ENCODE results near the gene KIF16B. TPM values are rescaled to one million over a fixed set of nuclear protein-coding genes. Genes with fewer than 3 reads are reported as not detected.

The KIF16B gene
- total and polyA plus RNA-seq, 4 donors, result 5.1 to 19.7 (median 8.4) TPM

DNA sequence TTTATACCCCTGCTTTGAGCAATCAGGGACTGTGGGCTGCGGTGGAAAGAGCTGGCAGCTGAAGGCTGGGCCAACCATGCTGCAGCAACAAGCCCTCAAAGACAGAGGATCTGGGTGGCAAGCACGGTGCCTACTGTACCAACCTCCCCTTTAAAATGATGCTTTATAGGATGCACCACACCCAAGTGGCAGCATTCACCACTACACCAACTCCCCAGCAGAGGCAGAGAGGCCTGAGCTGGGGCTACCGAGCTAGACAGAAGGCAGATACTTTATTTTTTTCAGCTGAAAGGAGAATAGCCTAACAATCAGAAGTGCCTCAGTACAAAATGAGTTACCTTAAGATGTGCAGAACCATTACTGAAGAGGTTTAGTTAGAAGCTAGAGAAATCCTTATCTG, 31.4 kb downstream of the KIF16B start:
- no peak overlapping the region for H3K4me3 ChIP-seq (ENCODE audit: low read depth in 1 of 3, low read length in 3 of 3)
- no peaks in the 10 kb centered on the region for H3K9me3 ChIP-seq (ENCODE audit: control insufficient read depth in 4 of 4, low read length in 3 of 4)
- no peaks in the 10 kb centered on the region for H3K36me3 ChIP-seq (ENCODE audit: control insufficient read depth in 4 of 4, insufficient read depth in 3 of 4, low read depth in 1 of 4, low read length in 3 of 4)
- H3K27ac ChIP-seq (ENCODE audit: low read depth in 1 of 2, low read length in 2 of 2), result no peak overlapping the region
- no peak overlapping the region for H3K9ac ChIP-seq (ENCODE audit: low read depth in 1 of 2, low read length in 2 of 2)
- no peak for TF ChIP-seq NR2F2 (IDR thresholded peaks at IDR 0.05)
- TF ChIP-seq, protein P1, sequence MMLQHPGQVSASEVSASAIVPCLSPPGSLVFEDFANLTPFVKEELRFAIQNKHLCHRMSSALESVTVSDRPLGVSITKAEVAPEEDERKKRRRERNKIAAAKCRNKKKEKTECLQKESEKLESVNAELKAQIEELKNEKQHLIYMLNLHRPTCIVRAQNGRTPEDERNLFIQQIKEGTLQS (IDR thresholded peaks at IDR 0.05), result no peak
- no peak for TF ChIP-seq HNF4A (conservative IDR thresholded peaks at IDR 0.05)
- TF ChIP-seq GABPA (IDR thresholded peaks at IDR 0.05 in 1 of 2, conservative IDR thresholded peaks at IDR 0.05 in 1 of 2), result no peak
- TF ChIP-seq, protein P2, sequence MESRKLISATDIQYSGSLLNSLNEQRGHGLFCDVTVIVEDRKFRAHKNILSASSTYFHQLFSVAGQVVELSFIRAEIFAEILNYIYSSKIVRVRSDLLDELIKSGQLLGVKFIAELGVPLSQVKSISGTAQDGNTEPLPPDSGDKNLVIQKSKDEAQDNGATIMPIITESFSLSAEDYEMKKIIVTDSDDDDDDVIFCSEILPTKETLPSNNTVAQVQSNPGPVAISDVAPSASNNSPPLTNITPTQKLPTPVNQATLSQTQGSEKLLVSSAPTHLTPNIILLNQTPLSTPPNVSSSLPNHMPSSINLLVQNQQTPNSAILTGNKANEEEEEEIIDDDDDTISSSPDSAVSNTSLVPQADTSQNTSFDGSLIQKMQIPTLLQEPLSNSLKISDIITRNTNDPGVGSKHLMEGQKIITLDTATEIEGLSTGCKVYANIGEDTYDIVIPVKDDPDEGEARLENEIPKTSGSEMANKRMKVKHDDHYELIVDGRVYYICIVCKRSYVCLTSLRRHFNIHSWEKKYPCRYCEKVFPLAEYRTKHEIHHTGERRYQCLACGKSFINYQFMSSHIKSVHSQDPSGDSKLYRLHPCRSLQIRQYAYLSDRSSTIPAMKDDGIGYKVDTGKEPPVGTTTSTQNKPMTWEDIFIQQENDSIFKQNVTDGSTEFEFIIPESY (IDR thresholded peaks at IDR 0.05), result no peak
- TF ChIP-seq FOXA1 (IDR thresholded peaks at IDR 0.05), result no peak
- TF ChIP-seq, protein P3, sequence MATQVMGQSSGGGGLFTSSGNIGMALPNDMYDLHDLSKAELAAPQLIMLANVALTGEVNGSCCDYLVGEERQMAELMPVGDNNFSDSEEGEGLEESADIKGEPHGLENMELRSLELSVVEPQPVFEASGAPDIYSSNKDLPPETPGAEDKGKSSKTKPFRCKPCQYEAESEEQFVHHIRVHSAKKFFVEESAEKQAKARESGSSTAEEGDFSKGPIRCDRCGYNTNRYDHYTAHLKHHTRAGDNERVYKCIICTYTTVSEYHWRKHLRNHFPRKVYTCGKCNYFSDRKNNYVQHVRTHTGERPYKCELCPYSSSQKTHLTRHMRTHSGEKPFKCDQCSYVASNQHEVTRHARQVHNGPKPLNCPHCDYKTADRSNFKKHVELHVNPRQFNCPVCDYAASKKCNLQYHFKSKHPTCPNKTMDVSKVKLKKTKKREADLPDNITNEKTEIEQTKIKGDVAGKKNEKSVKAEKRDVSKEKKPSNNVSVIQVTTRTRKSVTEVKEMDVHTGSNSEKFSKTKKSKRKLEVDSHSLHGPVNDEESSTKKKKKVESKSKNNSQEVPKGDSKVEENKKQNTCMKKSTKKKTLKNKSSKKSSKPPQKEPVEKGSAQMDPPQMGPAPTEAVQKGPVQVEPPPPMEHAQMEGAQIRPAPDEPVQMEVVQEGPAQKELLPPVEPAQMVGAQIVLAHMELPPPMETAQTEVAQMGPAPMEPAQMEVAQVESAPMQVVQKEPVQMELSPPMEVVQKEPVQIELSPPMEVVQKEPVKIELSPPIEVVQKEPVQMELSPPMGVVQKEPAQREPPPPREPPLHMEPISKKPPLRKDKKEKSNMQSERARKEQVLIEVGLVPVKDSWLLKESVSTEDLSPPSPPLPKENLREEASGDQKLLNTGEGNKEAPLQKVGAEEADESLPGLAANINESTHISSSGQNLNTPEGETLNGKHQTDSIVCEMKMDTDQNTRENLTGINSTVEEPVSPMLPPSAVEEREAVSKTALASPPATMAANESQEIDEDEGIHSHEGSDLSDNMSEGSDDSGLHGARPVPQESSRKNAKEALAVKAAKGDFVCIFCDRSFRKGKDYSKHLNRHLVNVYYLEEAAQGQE (IDR thresholded peaks at IDR 0.05), result no peak
- TF ChIP-seq RAD21 (IDR thresholded peaks at IDR 0.05), result no peak
- TF ChIP-seq YY1 (IDR thresholded peaks at IDR 0.05), result no peak
- TF ChIP-seq HNF4G (IDR thresholded peaks at IDR 0.05), result no peak
- no peak for TF ChIP-seq RXRA (IDR thresholded peaks at IDR 0.05)
- H3K4me1 ChIP-seq (ENCODE audit: control insufficient read depth in 4 of 4, insufficient read depth in 4 of 4, low read length in 3 of 4), result peaks cover 6 to 19% (median 11%) of the 10 kb centered on the region in 4 donors
- DNase-seq (ENCODE audit: low spot score), result no peak
- 92% methylated on average over 3 of the region's 3 CpGs for WGBS
- H3K27me3 ChIP-seq (ENCODE audit: control insufficient read depth in 4 of 4, insufficient read depth in 4 of 4, low read length in 3 of 4), result no peaks in the 10 kb centered on the region

DNA sequence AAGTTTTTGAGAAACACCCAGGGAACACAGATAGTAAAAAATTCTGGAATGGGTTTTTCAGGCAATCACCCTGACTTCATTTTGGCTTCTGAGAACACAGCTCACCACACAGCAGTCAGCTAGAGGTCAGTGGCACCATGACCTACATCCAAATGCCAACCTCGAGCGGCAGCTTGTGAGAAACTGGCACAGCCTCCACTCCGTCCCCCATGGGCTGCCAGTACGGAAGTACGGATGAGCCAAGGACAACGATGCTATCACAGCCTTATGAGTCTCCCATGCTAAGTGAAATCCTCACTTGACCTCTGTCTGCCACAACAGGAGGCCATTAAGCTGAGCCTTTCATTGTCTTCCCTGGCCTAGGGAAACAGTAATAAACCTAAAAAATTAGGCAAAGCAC, 32.0 kb downstream of the KIF16B start:
- DNase-seq (ENCODE audit: low spot score), result no peak
- Histone ChIP-seq H3K27me3 (ENCODE audit: control insufficient read depth in 4 of 4, insufficient read depth in 4 of 4, low read length in 3 of 4) (no peaks in the 10 kb centered on the region), H3K9me3 (ENCODE audit: control insufficient read depth in 4 of 4, low read length in 3 of 4) (no peaks in the 10 kb centered on the region), H3K4me3 (ENCODE audit: low read depth in 1 of 3, low read length in 3 of 3) (no peak overlapping the region), H3K36me3 (ENCODE audit: control insufficient read depth in 4 of 4, insufficient read depth in 3 of 4, low read depth in 1 of 4, low read length in 3 of 4) (no peaks in the 10 kb centered on the region), H3K9ac (ENCODE audit: low read depth in 1 of 2, low read length in 2 of 2) (no peak overlapping the region), H3K4me1 (ENCODE audit: control insufficient read depth in 4 of 4, insufficient read depth in 4 of 4, low read length in 3 of 4) (peaks cover 6 to 17% (median 11%) of the 10 kb centered on the region in 4 donors), H3K27ac (ENCODE audit: low read depth in 1 of 2, low read length in 2 of 2) (peak overlapping the region in 1 of 2 donors; percentile 17)
- TF ChIP-seq, protein P3 (IDR thresholded peaks at IDR 0.05), result peak; percentile 53
- TF ChIP-seq HNF4A (conservative IDR thresholded peaks at IDR 0.05) (peak; percentile 68 to 78), JUND (IDR thresholded peaks at IDR 0.05) (peak; percentile 14 to 51), SP1 (IDR thresholded peaks at IDR 0.05) (peak; percentile 40), GABPA (IDR thresholded peaks at IDR 0.05 in 1 of 2, conservative IDR thresholded peaks at IDR 0.05 in 1 of 2) (peak in 1 of 2 donors; percentile 45), YY1 (IDR thresholded peaks at IDR 0.05) (peak; percentile 66), RXRA (IDR thresholded peaks at IDR 0.05) (peak; percentile 93 to 95), NR2F2 (IDR thresholded peaks at IDR 0.05) (peak; percentile 53)
- TF ChIP-seq, protein P4, sequence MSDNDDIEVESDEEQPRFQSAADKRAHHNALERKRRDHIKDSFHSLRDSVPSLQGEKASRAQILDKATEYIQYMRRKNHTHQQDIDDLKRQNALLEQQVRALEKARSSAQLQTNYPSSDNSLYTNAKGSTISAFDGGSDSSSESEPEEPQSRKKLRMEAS (IDR thresholded peaks at IDR 0.05), result peak; percentile 27
- TF ChIP-seq, protein P2 (IDR thresholded peaks at IDR 0.05), result no peak
- TF ChIP-seq, protein P5, sequence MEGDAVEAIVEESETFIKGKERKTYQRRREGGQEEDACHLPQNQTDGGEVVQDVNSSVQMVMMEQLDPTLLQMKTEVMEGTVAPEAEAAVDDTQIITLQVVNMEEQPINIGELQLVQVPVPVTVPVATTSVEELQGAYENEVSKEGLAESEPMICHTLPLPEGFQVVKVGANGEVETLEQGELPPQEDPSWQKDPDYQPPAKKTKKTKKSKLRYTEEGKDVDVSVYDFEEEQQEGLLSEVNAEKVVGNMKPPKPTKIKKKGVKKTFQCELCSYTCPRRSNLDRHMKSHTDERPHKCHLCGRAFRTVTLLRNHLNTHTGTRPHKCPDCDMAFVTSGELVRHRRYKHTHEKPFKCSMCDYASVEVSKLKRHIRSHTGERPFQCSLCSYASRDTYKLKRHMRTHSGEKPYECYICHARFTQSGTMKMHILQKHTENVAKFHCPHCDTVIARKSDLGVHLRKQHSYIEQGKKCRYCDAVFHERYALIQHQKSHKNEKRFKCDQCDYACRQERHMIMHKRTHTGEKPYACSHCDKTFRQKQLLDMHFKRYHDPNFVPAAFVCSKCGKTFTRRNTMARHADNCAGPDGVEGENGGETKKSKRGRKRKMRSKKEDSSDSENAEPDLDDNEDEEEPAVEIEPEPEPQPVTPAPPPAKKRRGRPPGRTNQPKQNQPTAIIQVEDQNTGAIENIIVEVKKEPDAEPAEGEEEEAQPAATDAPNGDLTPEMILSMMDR (IDR thresholded peaks at IDR 0.05; ENCODE audit: low read depth, low read length, missing input control), result no peak
- WGBS, result 27% methylated on average over 6 of the region's 6 CpGs

Measured in liver (tissue), 9 donors.